Measurements from ENCODE around the gene C20orf96.
A peak's percentile ranks its signal among the peaks of the same experiment; 100 is the strongest.

C20orf96 gene

DNA sequence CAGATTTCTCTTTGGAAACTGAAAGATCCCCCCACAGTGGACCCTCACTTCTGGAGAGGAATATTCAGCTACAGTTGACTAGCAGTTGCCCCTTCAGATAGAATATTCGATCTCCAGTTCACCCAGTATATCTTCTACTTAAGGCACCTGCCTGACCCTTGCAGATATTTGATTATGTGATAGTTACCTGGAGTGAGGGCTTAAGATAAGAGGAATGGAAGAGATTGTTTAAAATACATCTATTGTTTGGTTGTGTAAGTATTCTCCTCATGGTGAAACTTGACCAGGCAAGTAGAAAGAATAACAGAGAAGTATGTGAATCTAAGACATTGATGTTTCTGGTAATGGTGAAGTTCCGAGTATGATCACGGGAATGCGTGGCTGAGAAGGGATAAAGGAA lies 5.3 kb upstream of the C20orf96 start:
- TF ChIP-seq, protein P1, sequence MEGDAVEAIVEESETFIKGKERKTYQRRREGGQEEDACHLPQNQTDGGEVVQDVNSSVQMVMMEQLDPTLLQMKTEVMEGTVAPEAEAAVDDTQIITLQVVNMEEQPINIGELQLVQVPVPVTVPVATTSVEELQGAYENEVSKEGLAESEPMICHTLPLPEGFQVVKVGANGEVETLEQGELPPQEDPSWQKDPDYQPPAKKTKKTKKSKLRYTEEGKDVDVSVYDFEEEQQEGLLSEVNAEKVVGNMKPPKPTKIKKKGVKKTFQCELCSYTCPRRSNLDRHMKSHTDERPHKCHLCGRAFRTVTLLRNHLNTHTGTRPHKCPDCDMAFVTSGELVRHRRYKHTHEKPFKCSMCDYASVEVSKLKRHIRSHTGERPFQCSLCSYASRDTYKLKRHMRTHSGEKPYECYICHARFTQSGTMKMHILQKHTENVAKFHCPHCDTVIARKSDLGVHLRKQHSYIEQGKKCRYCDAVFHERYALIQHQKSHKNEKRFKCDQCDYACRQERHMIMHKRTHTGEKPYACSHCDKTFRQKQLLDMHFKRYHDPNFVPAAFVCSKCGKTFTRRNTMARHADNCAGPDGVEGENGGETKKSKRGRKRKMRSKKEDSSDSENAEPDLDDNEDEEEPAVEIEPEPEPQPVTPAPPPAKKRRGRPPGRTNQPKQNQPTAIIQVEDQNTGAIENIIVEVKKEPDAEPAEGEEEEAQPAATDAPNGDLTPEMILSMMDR (IDR thresholded peaks at IDR 0.05; ENCODE audit: insufficient read depth, low read depth, low read length, missing control alignments) = no peak
- H3K4me3 ChIP-seq (ENCODE audit: low read length) = no peak overlapping the region
- DNase-seq (ENCODE audit: low read depth) = no peak

DNA sequence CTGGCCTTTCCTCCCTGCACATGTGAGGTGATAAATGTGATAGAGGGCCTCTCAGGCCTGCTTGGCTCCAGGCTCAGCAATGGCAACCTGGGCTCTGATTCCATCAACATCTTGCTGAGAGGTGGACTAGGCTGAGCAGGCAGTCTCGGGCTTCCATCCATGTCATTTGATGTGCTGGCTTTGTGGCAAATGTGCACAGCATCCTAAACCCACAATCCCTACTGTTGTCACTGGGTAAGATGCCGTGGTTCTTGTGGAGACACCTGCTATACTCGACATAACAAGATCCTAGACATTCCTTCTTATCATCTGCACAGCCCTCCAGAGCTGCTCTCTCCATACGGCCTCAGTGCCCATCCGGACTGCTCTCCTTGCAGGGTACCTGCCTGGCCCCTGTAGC lies 4.1 kb upstream of the C20orf96 start:
- TF ChIP-seq, protein P1 (IDR thresholded peaks at IDR 0.05; ENCODE audit: insufficient read depth, low read depth, low read length, missing control alignments) = no peak
- no peak overlapping the region for H3K4me3 ChIP-seq (ENCODE audit: low read length)
- no peak for DNase-seq (ENCODE audit: low read depth)

DNA sequence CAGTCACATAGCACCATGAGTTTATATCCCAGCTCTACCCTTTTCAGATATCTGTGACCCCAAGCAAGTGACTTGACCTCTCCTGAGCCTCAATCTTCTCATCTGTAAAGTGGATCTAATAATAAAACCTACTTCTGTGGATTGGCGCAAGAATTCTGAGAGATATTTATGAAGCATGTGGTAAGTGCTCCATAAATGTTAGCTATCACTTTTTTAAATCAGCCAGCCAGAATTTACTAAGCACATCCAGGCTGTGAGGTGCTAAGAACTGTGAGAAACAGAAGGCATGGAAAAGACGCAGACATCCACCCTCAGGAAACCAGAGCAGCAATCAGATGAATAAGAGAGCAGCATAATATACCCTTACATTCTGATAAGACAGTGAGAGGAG lies 862 bp downstream of the C20orf96 start:
- no peak for DNase-seq (ENCODE audit: low read depth)
- TF ChIP-seq, protein P1 (IDR thresholded peaks at IDR 0.05; ENCODE audit: insufficient read depth, low read depth, low read length, missing control alignments) = no peak
- peak overlapping the region; percentile 79 for H3K4me3 ChIP-seq (ENCODE audit: low read length)

DNA sequence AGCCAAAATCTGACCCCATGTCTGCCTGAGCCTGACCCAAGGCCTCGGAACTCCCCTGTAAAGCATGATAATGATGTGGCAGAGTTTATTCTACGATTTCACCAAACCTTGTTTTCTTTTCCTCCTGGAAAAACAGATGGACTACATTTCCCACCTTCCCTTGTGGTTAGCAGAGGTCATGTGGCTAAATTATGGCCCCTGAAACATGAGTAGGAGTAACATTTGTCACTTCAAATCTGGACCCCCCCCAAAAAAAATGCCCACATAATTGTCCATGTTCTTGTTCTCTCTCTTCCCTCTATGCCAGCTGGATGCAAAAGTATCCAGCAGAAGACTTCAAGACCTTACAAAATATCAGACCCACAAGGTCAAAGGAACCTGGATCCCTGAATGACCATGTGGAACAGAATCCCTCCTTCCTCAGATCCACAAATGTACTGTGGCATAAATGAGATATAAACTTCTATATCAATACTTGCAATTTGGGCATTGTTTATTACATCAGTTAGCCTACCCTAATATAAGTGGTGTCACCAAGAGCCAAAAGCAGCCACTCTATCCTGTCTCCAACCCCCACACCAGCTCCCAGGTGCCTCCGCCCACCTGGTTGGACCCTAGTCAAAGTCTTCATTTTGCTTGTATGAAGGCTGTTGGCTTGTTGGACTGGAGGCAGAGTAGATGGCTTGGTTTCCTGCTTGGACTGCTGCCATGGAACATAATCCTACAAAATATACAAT lies 1.4 kb downstream of the C20orf96 start:
- TF ChIP-seq, protein P1 (IDR thresholded peaks at IDR 0.05; ENCODE audit: insufficient read depth, low read depth, low read length, missing control alignments) = no peak
- DNase-seq (ENCODE audit: low read depth) = no peak
- no peak overlapping the region for H3K4me3 ChIP-seq (ENCODE audit: low read length)

DNA sequence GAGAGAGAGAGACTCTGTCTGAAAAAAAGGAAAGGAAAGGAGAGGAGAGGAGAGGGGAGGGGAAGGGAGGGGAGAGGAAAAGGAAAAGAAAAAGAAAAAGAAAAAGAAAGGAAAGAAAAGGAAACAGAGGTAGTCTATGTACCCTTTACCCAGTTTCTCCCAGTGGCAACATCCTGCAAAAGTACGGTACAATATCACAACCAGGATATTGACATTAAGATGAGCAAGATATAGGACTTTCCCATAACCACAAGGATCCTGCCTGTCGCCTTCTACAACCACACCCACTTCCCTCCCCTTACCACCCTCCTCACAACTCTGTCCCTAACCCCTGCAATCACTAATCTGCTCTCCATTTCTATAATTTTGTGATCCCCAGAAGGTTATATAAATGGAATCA lies 4.0 kb downstream of the C20orf96 start:
- no peak overlapping the region for H3K4me3 ChIP-seq (ENCODE audit: low read length)
- DNase-seq (ENCODE audit: low read depth) = no peak
- TF ChIP-seq, protein P1 (IDR thresholded peaks at IDR 0.05; ENCODE audit: insufficient read depth, low read depth, low read length, missing control alignments) = no peak

DNA sequence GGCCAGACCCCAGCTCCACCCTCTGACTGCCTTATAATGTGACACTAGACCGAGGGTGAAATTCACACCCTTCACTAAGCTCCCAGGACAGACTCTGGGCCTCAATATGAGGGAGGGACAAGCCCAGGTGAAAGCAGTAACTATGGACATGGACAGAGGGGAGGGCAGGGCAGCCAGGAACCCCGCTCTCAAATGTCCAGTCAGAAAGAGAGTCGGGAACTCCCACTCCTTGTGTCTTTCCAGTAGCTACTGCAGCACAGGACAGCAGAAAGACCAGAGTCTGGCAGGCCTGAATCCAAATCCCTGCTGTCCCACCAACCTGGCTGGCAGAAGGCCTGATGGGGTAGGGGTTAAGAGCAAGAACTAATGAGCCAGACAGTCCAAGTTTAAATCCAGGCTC lies 6.4 kb downstream of the C20orf96 start:
- TF ChIP-seq, protein P1 (IDR thresholded peaks at IDR 0.05; ENCODE audit: insufficient read depth, low read depth, low read length, missing control alignments) = no peak
- H3K4me3 ChIP-seq (ENCODE audit: low read length) = no peak overlapping the region
- no peak for DNase-seq (ENCODE audit: low read depth)
